HG03039 (cell line): ENCODE results near the gene NOL9.
"Not testable (repeated sequence)": the region's sequence is repeated elsewhere in the genome, so short reads cannot be mapped to it uniquely, and the experiment has no call there.

Source experiments
- ATAC-seq: cut with Tn5 transposase; IDR thresholded peaks from one replicate; pipeline ENCODE4 v1.9.1; 2021; ENCODE audit warnings: mild to moderate bottlenecking, moderate library complexity; ENCODE audit not compliant: unreplicated experiment

NOL9 gene

GRCh38 chr1:6574818-6575217 is 20.5 kb upstream of the NOL9 start:
- ATAC-seq, result no peak

DNA sequence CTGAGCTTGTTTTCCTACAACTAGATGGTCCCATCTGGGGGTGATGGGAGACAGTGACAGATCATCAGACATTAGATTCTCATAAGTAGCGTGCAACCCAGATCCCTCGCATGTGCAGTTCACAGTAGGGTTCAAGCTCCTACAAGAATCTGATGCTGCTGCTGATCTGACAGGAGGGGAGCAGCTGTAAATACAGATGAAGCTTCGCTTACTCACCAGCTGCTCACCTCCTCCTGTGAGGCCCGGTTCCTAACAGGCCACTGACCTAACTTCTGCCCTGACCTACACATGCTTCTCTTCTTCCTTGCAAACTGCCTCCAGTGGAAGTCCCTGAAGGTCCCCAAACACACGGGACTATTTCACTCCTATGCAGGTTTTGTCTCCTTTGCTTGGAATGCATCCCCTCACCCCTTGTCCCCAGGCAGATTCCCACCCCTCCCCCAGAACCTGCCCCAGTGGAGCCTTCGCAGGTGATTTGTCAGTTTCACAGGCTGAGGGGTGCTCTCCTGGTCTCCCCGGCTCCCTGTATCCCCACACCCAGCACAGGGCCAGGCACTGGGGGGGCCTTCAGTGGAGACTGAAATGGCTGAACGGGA is 19.8 kb upstream of the NOL9 start:
- no peak for ATAC-seq

DNA sequence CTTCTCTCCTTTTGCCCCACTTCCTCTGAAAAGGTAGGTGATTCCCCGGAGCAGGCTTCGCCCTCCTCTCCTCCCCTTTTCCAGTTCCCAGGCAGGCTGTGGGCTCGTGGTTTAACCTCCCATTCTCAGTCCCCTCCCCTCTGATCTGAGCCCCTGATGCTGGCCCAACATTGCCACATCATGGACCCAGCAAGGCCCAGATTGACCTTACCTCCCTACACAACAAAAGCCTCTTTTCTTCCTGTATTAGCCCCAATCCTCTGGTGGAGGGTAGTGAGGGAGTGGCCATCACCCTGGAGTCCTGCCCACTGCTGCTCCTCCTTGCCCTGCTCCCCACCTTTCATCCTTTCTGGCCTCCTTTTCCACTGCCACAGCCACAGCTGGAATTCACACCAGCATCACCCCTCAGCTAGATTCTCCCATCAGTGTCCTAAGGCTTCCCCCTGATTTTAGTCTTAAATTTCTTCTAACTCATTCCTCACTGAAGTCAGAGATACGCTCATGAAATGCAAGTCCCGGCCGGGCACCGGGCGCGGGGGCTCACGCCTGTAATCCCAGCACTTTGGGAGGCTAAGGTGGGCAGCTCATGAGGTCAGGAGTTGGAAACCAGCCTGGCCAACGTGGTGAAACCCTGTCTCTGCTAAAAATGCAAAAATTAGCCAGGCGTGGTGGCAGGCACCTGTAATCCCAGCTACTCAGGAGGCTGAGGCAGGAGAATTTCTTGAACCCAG is 18.5 kb upstream of the NOL9 start:
- ATAC-seq, result no peak

GRCh38 chr1:6570987-6571386 is 16.7 kb upstream of the NOL9 start:
- ATAC-seq, result no peak

DNA sequence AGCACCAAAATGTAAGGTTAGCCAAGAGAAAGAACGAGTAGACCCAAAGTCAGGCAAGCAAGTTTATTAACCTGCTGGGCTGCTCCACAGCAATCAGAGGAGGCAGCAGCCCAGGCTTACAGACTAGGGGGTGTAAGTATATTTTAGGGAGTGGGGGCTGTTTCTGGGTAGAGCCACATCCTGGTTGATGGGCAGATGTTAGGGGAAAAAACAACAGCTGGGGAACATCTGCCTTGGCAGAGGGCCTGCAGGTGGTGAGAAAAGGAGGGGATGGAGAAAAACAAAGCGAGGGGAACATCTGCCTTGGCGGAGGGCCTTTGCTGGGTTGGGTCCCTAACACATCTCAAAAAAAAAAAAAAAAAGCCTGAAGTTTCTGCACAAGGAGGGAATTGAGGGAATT is 15.8 kb upstream of the NOL9 start:
- no peak for ATAC-seq

GRCh38 chr1:6569033-6569432 is 14.7 kb upstream of the NOL9 start:
- ATAC-seq, result no peak

GRCh38 chr1:6560267-6560666 is 6.0 kb upstream of the NOL9 start:
- no peak for ATAC-seq

GRCh38 chr1:6559161-6559560 is 4.8 kb upstream of the NOL9 start:
- ATAC-seq, result not testable (repeated sequence)

DNA sequence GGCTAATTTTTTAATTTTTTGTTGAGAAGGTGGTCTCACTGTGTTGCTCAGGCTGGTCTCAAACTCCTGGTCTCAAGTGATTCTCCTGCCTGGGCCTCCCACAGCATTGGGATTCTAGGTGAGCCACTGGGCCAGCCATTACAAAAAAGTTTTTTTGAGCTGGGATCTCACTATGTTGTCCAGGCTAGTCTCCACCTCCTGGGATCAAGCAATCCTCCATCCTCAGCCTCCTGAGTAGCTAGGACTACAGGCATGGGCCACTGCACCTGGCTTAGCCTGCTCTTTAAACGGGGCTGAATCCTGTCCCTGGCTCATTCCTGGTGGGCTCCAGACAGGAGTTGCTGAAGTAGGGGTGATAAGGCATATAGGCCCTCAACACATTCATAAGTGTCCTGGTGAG is 3.3 kb upstream of the NOL9 start:
- no peak for ATAC-seq

DNA sequence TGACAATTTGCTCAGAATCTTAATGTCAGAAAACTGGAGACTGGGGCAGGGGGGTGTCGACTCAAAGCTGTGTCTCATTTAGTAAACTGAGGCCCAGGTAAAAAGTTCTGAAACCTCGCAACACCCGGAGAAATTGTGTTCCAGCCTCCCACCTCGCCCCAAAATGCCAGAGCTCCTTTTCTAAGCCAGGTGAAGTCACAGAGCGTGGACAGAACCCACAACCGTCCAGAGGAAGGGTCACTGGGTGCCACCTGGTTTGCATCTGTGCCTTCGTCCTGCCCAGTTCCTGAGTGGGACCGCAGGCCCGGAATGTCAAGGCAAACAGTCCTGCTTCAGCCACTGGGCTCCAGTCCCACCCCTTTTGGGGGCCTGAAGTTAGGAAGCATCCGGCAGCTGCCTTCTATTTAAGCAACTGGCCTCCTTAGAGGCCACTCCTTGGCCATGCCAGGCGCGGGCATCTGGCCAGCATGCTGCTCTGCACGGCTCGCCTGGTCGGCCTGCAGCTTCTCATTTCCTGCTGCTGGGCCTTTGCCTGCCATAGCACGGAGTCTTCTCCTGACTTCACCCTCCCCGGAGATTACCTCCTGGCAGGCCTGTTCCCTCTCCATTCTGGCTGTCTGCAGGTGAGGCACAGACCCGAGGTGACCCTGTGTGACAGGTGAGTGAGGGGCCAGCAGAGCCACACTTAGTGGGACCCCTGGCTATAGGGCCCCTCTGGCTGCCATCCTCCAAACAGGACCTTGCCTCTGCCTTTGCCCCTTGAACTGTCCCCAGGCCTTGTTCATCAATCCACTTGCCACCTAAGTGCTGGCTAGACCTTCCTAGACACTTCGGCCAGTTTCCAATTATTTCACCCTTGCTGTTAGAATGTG is 830 bp upstream of the NOL9 start, which contains the start of gene TAS1R1:
Gene TAS1R1, plus strand, starts transcription at position 401 of the 872 bp plus-strand sequence. Its CDS starts 67 bp downstream, at position 468.
- no peak for ATAC-seq

DNA sequence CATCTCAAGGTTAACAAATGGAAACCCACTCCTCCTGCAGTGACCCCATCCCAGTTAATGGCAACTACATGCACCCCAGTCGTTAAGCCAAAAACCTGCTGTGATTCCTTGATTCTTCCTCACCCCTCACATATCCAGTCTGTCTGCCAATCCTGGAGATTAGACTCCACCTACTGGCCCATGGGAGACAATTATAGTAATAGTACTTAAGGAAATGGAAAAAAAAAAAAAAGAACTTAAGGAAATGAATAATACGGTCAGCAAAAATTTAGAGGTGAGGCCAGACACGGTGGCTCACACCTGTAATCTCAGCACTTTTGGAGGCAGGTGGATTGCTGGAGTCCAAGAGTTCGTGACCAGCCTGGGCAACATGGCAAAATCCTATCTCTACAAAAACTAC is 7.0 kb downstream of the NOL9 start:
- no peak for ATAC-seq

GRCh38 chr1:6546326-6546725 is 8.0 kb downstream of the NOL9 start:
- no peak for ATAC-seq

GRCh38 chr1:6545276-6546112 is 8.8 kb downstream of the NOL9 start:
- ATAC-seq, result no peak

DNA sequence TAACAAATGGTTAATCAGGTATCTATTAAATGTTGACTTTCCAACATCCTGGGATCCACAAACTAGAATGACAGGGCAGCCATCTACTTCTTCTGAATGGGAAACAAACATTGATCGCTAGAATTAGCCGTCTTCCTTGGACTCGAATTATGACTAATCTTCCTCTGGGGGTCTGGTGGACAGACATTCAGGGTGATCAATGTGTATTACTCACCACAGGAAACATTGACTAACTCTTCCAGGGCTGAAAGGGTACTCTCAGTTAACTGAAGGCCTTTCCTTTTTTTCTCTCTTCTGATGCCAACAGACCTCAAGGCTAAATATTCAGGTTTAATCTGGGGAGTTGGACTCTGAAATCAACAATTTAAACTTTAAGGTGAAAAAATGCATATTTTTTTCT is 9.5 kb downstream of the NOL9 start:
- no peak for ATAC-seq

DNA sequence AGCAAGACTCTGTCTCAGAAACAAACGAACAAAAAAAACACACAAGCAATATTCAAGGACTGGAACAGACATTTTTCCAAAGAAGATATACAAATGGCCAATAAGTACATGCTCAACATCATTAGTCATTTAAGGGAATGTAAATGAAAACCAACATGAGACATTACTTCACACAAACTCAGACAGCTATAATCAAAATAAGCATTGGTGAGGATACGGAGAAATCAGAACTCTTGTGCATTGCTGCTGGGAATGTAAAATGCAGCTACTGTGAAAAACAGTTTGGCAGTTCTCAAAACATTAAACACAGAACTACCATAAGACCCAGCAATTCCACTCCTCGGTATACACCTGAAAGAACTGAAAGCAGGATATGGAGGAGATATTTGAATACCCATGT is 15.4 kb downstream of the NOL9 start:
- ATAC-seq, result no peak

- no peak for ATAC-seq
These were observed 18.0 kb downstream of the NOL9 start for GRCh38 chr1:6536291-6536690.

- no peak for ATAC-seq
These were observed 19.1 kb downstream of the NOL9 start for GRCh38 chr1:6535214-6535613.

- no peak for ATAC-seq
These were observed 20.0 kb downstream of the NOL9 start for GRCh38 chr1:6534248-6534822.

DNA sequence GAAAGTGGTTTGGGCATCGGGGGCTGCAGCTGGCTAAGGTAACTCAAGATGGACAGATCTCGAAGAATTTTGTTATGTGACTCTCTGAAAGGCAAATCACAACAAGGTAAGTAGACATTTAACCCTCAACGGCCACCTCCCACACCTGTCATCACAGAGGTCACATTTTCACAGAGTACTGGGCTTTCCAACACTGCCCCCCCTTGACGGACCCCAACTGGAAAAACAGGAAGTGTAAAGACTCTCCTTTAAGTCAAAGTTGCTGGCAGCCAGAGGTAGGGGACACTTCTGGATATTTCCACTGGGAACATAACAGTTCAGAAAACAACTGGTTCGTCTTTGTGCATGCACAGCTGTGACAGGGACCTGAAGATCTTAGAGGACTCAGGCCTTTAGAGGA is 22.3 kb downstream of the NOL9 start:
- no peak for ATAC-seq

DNA sequence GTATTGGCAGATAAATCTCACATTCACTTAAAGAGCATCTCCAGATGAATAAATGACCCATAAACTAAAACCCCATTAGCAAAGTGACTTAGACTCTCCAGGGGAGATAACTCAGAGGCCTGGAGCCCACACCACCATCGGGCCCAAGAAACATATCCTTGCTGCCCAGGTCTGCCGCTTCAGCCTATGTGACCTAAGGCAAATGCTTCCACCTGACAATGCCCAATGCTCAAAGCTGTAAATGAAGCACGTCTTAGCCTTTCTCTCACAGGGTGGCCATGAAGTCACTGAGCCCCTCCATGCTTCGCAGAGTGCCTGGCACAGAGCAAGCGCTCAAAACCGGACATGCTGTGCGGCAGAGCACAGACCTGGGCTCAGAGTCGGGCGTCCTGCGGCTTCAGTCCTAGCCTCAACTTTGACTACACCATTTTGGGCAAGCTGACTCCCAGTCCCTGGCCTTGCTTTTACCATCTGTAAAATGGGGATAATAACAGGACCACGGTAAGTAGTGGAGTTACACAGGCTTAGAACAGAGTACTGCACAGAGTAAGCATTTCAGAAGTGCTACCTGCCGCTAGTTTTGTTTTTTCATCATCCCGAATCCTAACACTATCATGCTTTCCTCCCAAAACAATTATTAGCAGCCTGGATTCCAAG is 23.7 kb downstream of the NOL9 start:
- no peak for ATAC-seq
